Stomach smooth muscle (tissue), 2 donors: ENCODE results near the gene R3HCC1L.

Source experiments
- H3K27ac ChIP-seq: one replicate; pipeline ENCODE4 v1.7.0; 2013; ENCODE audit warnings: mild to moderate bottlenecking, low read length, inconsistent platforms
- H3K27me3 ChIP-seq, 2 donors: one replicate each; pipeline ENCODE4 v1.7.0; 2013; ENCODE audit warnings: low read length in 2 of 2; ENCODE audit not compliant: insufficient read depth in 2 of 2, control insufficient read depth in 1 of 2
- H3K36me3 ChIP-seq, 2 donors: one replicate each; pipeline ENCODE4 v1.7.0; 2013; ENCODE audit warnings: low read length in 2 of 2; ENCODE audit not compliant: control insufficient read depth in 2 of 2, insufficient read depth in 2 of 2
- H3K4me1 ChIP-seq: one replicate; pipeline ENCODE4 v1.7.0; 2013; ENCODE audit warnings: low read length; ENCODE audit not compliant: control insufficient read depth, insufficient read depth
- H3K4me3 ChIP-seq, 2 donors: one replicate each; pipeline ENCODE4 v1.7.0; 2013; ENCODE audit warnings: low read length in 2 of 2
- H3K9ac ChIP-seq, 2 donors: one replicate each; pipeline ENCODE4 v1.7.0; 2013; ENCODE audit warnings: low read length in 2 of 2, mild to moderate bottlenecking in 1 of 2
- H3K9me3 ChIP-seq, 2 donors: one replicate each; pipeline ENCODE4 v1.7.0; 2013; ENCODE audit warnings: low read length in 2 of 2; ENCODE audit not compliant: control insufficient read depth in 2 of 2
- donor health status: healthy.
- donor health status: Pancreatic carcinoma.

The R3HCC1L gene

DNA sequence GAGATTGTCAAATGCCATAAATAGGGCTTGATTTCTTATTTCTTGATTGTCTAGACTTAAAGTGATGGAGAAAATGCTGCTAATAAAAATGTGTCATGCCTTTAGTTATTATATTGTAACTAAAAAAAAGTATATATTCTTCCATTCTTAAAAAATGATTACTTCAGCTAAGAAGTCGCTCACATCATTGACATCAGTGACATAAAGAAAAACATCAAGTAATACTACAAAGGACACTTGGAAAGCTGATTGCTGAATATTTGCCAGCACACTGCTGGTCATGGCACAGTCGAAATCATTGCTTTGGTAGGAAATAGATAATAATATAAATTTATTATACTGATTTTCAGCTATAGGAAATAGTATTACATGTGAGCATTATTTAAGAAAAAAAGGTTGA, 70.9 kb downstream of the R3HCC1L start:
- H3K27me3 ChIP-seq = no peaks in the 10 kb centered on the region
- no peak overlapping the region for H3K4me3 ChIP-seq
- H3K4me1 ChIP-seq = no peaks in the 10 kb centered on the region
- no peak overlapping the region for H3K27ac ChIP-seq
- peaks cover 3 to 8% of the 10 kb centered on the region in 2 donors for H3K36me3 ChIP-seq
- H3K9ac ChIP-seq = no peak overlapping the region
- no peaks in the 10 kb centered on the region for H3K9me3 ChIP-seq

DNA sequence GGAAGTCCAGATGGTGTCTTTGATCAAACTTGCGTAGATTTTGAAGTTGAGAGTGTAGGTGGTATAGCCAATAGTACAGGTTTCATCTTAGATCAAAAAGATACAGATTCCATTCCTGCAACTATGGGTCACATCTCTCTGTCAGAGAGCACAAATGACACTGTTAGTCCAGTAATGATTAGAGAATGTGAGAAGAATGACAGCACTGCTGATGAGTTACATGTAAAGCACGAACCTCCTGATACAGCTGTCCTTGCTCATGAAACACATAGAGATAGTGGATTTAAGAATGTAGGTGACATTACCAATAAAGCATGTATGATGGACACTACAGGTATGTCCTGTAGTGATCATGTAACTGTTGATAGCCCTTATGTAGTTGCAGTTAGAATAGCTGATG, 74.5 kb downstream of the R3HCC1L start:
- Histone ChIP-seq H3K36me3 (peaks cover 3 to 8% of the 10 kb centered on the region in 2 donors), H3K4me3 (no peak overlapping the region), H3K27ac (no peak overlapping the region), H3K27me3 (no peaks in the 10 kb centered on the region), H3K9ac (no peak overlapping the region), H3K4me1 (no peaks in the 10 kb centered on the region), H3K9me3 (no peaks in the 10 kb centered on the region)

DNA sequence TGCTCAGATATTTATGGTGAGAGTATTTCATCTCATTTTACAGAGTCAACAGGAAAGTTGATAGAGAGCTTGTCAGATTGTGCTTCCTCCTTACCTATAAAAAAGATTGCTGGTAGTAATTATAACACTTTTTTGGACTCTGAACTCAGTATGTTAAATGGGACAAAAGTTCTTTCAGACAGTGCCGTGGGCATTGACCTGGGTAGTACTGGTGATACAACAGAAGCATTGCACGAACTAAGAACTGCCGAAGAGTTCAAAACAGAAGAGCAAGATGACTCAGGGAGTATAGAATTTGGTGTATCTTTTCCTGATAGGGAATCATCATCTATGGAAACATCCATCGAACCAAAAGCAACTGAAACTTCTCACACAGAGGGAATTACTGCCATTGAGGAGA, 75.0 kb downstream of the R3HCC1L start:
- no peaks in the 10 kb centered on the region for H3K9me3 ChIP-seq
- H3K36me3 ChIP-seq = peaks cover 3 to 8% of the 10 kb centered on the region in 2 donors
- no peaks in the 10 kb centered on the region for H3K27me3 ChIP-seq
- H3K4me1 ChIP-seq = no peaks in the 10 kb centered on the region
- no peak overlapping the region for H3K9ac ChIP-seq
- H3K27ac ChIP-seq = no peak overlapping the region
- no peak overlapping the region for H3K4me3 ChIP-seq

DNA sequence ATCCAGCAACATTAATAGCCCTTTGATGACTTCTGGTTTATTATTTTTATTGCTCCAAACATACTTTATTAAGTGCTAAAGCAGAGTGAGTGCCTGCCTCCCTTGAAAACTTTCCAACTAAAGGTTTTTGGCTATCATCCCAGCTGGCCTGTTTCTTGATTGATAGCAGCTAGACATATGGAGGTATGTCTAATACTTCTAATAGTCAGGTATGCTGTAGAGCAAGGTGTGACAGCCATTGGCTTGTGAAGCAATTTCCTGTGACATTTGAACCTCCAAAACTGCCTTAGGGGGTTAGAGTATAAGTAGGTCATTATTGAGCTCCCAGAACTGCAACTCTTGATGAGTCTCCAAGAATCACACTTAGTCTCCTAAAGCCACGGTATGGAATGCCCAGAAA, 77.7 kb downstream of the R3HCC1L start:
- H3K27me3 ChIP-seq = no peaks in the 10 kb centered on the region
- no peak overlapping the region for H3K9ac ChIP-seq
- H3K36me3 ChIP-seq = peaks cover 3 to 8% of the 10 kb centered on the region in 2 donors
- no peaks in the 10 kb centered on the region for H3K4me1 ChIP-seq
- no peak overlapping the region for H3K27ac ChIP-seq
- peaks cover 0 to 2% of the 10 kb centered on the region in 2 donors for H3K9me3 ChIP-seq
- no peak overlapping the region for H3K4me3 ChIP-seq

DNA sequence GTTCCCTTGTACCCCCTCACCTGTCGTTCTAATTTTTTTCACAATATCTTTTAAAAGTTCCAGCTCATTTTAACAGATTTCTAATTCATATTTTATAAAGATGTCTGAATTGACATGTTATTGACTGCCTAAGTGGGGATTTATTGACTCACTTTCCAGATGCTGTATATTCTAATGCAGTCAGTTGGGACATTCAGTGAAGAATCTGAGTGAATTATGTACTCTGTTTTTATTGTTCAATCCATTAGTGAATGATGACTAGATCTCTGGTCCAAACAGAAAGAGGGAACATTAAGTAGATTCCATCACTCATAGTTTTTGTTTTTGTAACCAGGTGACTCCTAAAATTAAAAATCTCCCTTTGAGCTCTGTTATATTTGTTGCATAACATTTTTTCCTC, 79.3 kb downstream of the R3HCC1L start:
- no peaks in the 10 kb centered on the region for H3K4me1 ChIP-seq
- peaks cover 3 to 5% of the 10 kb centered on the region in 2 donors for H3K36me3 ChIP-seq
- no peaks in the 10 kb centered on the region for H3K27me3 ChIP-seq
- no peak overlapping the region for H3K27ac ChIP-seq
- H3K9ac ChIP-seq = no peak overlapping the region
- H3K4me3 ChIP-seq = no peak overlapping the region
- peaks cover 0 to 4% of the 10 kb centered on the region in 2 donors for H3K9me3 ChIP-seq

DNA sequence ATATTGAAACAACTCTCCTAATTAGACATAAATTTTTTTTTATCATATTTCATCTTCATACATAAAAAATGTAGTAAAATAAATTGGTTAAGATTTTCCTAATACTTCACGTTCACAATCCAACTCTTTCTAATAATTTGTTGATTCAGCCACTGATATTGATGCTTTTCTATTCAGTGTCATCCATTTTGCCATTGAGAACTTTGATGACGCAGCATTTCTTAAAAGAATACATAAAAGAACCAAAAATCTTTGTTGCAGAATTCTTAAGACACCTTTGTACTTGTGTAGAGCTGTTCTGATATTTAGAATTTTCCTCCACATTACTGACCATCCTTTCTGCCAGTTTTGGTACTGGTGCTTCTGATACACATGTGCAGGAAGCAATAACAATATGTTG, 80.9 kb downstream of the R3HCC1L start:
- no peak overlapping the region for H3K27ac ChIP-seq
- no peaks in the 10 kb centered on the region for H3K4me1 ChIP-seq
- H3K9me3 ChIP-seq = peaks cover 0 to 9% of the 10 kb centered on the region in 2 donors
- no peaks in the 10 kb centered on the region for H3K27me3 ChIP-seq
- H3K9ac ChIP-seq = no peak overlapping the region
- no peak overlapping the region for H3K4me3 ChIP-seq
- no peaks in the 10 kb centered on the region for H3K36me3 ChIP-seq

DNA sequence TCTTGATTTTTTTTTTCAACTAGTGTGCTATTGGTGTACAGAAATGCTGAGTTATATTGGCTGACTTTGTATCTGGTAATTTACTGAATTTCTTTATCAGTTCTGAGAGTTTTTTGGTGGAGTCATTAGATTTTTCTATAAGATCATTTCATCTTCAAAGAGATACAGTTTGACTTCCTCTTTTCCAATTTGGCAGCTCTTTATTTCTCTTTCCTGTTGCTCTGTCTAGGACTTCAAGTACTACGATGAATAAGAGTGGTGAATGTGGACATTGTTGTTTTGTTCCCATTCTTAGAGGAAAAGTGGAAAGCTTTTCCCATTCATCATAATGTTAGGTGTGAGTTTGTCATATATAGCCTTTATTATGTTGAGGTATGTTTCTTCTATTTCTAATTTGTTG, 83.3 kb downstream of the R3HCC1L start:
- Histone ChIP-seq H3K27me3 (no peaks in the 10 kb centered on the region), H3K4me1 (no peaks in the 10 kb centered on the region), H3K27ac (no peak overlapping the region), H3K36me3 (no peaks in the 10 kb centered on the region), H3K9me3 (peaks cover 0 to 9% of the 10 kb centered on the region in 2 donors), H3K9ac (no peak overlapping the region), H3K4me3 (no peak overlapping the region)

DNA sequence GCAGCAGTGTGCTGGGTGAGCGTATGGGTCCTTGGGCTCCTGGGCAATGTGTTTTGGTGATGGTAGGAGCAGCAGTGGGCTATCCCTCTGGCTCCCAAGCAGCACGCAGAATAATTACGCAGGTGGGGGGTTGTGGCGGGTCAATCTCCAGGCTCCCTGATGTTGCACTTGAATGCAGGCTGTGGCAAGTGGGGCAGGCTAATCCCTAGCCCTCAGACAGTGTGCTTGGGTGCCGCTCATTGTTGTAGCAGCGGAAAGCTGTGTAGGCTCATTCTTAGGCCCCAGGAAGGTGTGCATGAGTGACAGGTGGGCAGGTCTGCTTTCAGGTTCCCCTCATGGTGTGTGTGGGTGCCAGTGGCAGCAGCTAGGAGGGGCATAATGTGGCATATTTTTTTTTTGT, 89.4 kb downstream of the R3HCC1L start:
- Histone ChIP-seq H3K27ac (no peak overlapping the region), H3K36me3 (no peaks in the 10 kb centered on the region), H3K27me3 (no peaks in the 10 kb centered on the region), H3K9ac (no peak overlapping the region), H3K4me3 (no peak overlapping the region), H3K9me3 (peaks cover 0 to 5% of the 10 kb centered on the region in 2 donors), H3K4me1 (no peaks in the 10 kb centered on the region)

DNA sequence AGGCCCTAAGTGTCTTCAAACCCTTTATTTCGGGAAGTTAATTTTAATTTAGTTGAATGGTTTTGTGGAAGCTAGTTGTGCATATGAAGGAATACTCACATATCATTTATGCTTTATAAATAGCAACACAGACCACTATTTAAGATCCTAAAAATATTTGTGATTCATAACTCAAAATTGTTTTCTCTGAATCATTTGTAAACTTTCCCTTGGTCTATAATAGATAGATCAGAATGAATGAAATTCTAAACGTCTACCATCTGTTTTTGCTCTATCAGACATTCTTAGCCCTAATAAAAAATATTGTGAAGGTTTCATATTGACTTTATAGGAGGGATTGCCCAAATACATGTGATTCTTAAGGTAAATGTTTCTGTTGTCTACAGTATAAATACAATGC, 90.1 kb downstream of the R3HCC1L start:
- Histone ChIP-seq H3K36me3 (no peaks in the 10 kb centered on the region), H3K27me3 (no peaks in the 10 kb centered on the region), H3K4me3 (no peak overlapping the region), H3K9me3 (peaks cover 0 to 3% of the 10 kb centered on the region in 2 donors), H3K4me1 (no peaks in the 10 kb centered on the region), H3K9ac (no peak overlapping the region), H3K27ac (no peak overlapping the region)

DNA sequence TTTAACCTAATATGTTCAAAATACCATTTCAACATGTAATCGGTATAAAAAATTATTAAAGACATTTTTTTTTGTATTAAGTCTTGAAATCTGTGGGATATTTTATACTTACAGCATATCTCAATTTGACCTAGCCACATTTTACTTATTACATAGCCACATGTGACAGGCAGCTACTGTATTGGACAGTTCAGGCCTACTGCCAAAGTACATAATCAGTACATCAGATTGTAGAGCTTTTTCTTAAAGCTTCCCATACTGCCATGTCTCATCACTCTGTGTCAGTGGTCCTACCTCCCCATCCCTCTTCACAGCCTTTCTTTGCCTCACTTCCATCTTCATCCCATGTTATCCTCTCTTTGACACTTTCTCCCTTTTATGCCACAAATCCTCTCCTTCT, 90.5 kb downstream of the R3HCC1L start:
- Histone ChIP-seq H3K4me1 (no peaks in the 10 kb centered on the region), H3K27me3 (no peaks in the 10 kb centered on the region), H3K27ac (no peak overlapping the region), H3K36me3 (no peaks in the 10 kb centered on the region), H3K4me3 (no peak overlapping the region), H3K9ac (no peak overlapping the region), H3K9me3 (no peaks in the 10 kb centered on the region)

DNA sequence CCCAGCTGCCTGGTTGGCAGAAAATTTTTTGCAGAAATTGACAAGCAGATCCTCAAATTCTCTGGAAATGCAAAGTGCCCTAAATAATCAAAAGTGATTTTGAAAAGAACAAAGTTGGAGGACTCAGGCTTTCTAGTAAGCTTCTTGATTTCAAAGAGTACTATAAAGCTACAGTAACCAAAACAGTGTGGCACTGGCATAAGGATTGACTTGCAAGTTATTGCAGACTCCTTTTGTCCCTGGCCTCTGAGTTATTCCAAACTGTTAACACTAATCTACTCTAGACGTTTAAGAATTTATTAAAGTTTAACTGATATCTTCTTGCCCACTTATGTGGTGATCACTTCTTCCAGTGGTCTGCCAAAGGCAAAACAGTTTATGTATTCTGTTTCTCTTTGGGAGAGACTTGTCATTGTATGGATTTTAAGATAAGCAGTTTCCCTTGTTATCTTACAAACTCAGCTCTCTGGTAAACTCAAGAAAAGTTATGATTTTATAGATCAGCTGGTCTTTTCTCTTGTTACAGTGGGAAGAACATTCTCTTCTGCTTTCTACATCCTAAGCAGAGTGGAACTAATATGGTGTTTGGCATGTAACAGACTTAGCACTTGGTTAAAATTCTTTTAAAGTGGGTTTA, 92.2 kb downstream of the R3HCC1L start:
- no peak overlapping the region for H3K4me3 ChIP-seq
- H3K36me3 ChIP-seq = peaks cover 0 to 3% of the 10 kb centered on the region in 2 donors
- H3K27ac ChIP-seq = no peak overlapping the region
- no peak overlapping the region for H3K9ac ChIP-seq
- H3K4me1 ChIP-seq = no peaks in the 10 kb centered on the region
- no peaks in the 10 kb centered on the region for H3K27me3 ChIP-seq
- no peaks in the 10 kb centered on the region for H3K9me3 ChIP-seq
